DMS53 treated with DMSO at 0.1 percent for 48 hours (cell line): ENCODE results near the gene PROX1.

Source experiments
- DNase-seq: peaks from one replicate; lab custom pipeline; 2025; ENCODE audit not compliant: unreplicated experiment; lab: John Stamatoyannopoulos, UW

The PROX1 gene

DNA sequence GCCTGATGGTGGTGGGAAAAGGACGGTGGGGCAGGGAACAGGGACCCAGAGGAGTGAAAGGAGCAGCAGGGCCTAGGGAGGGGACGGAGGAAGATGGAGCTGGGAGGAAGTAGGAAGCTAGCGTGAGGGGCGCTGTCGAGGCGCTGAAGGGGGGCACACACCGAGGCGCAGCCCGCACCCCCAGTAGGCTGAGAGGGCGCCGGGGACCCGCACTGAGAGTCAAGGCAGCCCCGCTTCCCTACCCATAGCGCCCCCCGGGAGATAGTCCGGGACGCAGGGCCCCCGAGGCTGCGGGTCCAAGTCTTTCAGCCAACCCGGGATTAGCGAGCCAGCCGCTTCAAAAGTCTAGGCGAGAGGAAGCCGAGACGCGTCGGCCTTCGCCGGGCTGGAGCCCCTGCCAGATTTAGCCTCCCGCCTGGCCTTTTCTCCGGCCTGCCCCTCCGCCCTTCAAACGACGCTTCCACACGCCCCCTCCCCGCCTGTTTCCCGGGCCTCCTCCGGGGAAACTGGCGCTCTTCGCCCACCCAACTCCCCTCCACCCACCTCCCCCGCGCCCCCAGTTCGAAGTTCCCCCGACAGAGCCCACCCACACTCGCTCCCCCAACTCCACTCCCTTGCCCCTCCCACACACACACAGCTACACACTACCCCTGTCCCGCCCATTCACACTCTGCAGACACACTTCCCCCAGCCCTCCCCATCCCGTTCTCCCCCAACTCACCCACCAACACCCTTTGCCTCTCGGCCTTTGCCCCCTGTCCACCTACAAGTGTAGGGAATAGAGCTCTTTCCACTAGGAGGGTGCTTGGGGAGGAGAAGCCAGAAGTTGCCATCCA lies 7.8 kb upstream of the PROX1 start:
- no peak for DNase-seq

DNA sequence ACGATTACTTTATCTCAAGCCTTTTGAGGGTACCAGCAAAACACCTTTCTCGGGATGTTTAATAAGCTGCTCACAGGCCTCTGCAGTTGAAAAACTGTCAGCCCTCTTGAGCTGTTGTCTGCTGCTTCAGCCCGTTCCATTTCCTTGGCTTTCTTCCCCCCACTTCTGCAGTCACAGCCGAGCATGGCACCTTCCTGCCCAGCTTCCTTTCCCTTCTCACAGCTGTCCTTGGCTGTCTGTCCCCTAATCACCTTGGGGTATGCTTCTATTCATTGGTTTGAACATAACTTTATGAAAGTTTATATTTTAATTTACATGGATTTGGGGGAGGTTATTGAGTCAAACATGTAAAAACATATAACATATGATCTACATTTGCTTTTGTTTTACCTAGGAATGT lies 6.9 kb upstream of the PROX1 start:
- no peak for DNase-seq

DNA sequence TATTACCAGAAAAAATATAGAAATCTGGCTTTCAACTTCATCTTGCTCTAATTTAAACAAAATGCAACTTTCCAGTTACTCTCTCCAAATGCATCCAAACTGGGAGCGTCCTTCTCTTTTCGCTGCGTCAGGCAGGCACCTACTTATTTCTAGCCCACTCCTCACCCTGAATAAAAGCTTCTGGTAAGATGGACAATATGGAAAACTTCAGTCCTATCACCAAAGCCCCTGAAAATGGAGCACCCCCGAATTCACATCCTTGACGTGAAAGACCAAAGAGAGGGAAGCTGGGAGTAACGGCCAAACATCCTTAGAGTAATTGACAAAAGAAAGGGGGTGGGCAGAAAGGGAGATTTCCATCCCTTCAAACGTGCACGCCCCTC lies 5.5 kb upstream of the PROX1 start:
- DNase-seq: no peak

DNA sequence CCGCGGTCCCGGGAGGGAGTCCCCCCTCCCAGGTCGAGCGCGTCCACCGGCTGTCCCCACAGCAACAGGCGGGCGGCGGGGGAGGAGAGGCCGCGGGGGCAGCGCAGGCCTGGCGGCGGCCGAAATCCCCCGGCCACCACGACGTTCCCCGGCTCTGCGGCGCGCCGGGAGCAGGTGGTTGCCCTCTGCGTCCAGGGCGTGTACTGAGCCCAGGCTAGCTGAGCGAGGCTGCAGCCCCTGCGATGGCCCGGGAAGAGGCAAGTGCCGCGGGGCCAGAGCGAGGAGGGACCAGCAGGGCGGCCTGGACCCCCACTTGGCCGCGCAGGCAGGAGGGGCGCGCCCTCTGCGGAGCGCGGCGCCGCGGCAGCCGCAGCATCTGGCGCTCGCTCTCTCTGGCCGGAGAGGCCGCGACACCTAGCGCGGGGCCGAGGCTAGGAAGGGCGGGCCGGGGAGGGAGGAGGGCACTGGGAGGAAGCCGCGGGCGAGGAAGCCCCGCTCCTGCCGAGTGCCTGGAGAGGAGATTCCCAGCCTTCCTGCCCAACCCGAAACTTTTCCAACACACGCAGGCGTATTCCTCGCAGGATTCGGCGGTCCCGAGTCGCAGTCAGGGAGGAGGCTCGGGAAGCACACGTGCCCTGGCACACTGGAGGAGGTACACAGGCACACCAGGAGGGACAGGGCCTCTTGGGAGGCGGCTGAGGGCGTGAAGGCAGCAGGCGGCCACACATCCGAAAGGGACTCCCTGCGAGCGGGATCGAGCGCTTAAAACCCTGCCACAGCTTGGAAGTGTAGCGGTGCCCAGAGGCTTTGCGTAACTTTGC lies 4.9 kb upstream of the PROX1 start:
- peak; percentile 72 for DNase-seq

DNA sequence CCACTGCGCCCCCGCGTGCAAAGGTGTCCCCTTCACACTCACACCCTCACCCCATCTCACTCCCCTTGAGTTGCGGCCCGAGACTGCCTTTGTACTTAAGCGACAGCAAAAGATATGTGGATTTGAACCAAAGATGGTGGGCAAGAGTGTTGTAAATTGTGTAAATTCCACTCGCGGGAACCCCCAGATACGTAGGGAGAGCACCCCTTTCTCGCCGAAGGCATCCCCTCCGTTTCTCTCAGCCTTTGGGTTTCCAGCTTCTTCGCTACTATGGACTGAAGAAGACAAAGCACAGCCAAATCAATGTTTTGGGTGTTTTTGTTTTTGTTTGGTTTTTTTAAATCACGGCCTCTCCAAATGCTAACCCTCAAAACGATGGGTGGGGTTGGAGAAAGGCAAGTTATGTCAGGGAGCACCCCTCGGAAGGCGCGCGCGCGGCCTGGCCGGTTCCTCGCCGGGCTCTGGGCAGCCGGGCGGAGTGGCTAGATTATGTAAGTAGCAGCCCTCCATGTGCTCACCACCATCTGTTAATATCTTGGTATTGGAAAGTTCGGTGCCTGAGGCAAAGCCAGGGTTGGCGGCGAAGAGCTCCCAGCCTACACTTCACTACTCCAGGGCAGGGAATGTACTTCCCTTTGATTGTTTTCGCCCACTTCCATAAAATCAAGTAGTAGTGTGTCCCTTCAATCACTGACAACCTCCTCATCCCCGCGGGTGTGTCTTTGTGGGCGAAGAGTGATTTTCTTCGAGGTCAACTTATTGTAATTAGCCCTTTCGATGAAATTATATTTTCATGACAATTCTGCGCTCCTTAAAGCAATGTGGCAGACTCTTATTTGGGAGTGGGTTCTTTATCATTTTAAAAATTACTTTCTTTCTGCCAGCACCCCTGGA lies 4.0 kb upstream of the PROX1 start:
- peak; percentile 36 for DNase-seq

DNA sequence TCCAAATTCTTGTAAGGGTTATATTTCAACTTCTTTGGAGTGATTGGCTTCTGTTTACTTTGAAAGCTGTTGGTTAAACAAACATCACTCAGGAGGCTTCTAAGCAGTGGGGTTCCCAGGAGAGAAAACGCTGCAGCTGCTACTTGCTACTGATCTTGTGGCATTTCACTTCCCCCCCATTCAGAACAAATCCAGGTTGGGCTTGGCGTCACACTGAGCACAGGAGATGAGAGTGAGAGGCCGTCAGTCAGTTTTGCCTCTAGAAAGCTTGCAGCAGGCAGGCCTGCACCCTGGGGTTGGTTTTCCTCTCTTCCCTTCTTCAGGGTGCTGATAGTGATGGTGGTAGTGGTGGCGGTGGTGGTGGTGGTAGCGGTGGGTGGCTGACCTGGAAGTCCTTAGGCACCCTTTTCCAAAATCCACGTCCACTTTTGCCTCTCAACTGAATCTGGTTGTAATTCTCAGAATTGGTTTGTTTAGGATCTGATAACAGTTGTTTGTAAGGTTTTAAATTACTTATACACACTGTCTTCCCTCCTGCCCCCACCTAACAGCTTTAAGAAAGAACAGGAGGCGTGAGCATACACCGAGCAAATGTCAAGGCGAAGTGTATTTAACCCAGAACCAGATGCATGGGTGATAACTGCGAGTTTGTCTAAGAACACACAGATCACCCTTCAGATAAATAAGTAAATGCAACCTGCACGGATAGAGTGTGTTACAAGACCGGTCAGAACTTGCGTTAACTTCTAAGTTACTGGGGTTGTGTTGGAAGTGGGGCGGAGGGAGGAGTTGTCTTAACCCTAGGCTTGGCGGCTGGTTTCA lies 3.2 kb upstream of the PROX1 start:
- DNase-seq: peak; percentile 69

DNA sequence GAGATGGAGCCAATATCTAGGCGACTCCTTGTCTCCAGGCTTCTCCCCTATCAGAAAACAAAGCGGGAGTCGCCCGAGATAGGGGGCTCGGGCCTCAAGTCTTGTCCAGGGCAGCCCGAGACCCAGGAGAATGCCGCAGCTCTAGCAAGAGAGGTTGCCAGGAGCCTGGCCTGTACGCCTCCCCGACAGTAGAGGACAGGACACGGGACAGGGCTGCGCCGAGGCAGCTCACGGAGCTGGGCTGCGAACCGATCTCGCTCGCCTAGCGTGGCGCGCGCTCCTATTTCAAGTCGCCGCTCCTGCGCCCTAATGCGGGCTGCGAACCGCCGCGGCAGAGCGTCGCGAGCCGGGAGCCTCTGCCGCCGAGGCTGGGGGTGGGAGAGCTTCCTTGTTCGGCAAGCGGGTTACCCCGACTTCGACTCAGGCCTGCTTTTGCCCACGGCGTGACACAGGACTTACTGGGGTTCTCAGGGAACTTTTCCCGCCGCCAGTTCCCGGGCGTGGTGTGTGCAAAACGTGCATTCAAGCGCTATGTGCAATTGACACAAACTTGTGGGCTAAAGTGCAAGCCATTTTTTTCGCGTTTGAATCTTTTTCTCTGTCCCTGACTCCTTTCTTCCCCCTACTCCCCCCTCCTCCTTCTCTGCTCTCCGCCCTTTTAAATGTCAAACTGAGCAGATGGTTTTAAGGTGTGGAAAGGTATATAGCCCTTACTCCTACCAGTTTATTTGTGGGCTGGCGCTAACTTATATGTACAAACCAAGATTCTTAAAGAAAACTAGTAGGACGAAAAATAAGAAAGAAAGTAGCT lies 2.4 kb upstream of the PROX1 start:
- DNase-seq: no peak

DNA sequence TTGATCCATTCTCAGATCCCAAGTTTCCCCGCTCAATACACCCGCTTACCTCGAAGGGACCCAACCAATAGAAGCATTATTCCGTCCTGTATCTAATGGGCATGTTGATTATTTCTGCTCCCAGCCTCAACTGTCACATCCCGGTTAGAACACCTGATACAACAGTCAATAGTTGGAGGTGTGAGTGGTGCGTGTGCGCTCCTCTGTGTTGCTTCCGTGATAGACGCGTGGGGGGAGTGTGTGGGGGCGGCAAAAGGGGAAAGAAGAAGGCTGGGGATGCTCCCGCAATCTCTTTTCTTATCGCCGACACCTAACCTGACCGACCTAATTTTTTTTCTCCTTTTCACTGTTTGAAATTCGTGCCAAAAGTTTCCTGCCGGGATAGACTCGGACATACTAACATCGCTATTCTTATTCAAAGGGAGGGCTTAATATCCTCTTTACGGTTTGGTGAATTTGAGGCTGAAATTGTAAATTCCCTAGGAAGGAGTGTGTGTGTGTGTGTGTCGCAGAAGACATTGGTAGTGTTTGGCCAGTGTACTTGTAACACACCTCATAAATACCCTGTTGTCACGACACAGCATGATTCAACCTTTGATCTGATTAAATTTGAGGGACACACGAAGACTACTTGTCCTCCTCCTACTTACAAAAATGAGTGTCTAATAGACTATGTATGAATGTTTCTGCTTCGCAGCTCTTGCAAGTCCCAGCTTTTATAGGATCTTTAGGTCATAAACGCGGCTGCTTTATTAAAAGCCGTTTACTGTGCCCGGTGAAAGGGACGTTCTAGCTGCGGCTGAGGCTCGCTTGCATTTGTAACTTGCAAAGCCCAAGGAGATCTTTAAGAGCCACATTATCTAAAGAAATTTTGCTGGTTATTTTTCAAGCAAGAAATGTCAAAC lies 1.5 kb upstream of the PROX1 start:
- no peak for DNase-seq

DNA sequence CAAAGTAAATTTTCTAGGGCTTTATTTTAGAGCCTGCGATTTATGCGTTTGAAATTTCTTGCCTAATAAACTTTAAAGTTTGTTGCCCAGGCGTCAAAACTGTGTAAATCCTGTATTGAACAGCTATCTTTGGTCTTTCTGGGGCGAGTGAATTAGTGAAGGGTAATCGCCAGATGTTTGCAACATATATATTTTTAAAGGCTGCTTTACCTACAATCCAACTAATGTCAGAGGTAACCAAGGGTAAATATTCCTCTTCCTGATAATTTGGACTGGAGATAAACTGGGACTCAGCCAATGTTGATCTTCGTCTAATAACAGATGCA lies 885 bp upstream of the PROX1 start:
- peak; percentile 24 for DNase-seq

DNA sequence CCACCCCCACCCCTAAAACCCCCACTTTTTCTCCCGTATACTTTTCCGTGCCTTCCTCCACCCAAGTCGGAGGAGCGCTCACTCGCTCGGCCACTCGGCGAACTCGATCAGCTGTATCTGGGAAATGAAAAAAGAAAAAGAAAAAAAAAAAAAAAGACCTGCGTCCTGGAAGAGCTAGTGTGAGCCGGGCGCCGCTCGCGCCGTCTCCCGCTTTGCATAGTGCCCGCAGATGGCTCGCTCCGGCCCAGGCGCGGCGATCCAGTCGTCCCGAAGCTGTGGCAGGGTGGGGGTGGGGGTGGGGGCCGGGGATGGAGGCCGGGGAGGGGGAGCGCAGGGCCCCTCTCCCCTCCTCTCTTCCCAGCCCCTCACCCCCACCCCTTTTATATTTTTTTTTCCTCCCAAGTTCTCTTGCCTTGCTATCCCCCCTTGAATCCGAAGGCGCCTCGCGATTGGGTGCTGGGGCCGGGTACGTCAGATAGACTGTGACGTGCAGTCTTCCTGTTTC lies 299 bp upstream of the PROX1 start:
- peak; percentile 74 for DNase-seq

DNA sequence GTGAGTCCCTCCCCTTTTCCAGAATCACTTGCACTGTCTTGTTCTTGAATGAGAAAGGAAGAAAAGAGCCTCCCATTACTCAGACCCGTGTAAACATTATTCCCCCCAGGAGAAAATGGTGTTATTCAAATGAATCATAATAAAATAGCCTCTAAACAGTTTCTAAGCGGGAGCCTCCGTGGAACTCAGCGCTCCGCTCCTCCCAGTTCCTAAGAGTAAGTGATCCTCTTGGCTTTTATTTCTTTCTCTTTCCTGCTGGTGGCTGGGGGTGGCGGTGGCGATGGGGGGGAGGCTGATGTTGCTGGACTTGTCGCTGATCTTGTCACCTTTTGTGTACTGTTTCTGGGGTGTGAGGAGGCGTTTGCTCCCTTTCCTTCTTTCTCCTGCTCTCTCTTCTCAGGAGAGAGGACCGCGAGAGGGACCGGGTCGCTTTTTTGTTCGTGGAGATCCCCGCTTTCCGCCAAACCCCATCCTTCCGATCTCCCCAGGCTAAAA lies 781 bp downstream of the PROX1 start:
- peak; percentile 64 for DNase-seq

DNA sequence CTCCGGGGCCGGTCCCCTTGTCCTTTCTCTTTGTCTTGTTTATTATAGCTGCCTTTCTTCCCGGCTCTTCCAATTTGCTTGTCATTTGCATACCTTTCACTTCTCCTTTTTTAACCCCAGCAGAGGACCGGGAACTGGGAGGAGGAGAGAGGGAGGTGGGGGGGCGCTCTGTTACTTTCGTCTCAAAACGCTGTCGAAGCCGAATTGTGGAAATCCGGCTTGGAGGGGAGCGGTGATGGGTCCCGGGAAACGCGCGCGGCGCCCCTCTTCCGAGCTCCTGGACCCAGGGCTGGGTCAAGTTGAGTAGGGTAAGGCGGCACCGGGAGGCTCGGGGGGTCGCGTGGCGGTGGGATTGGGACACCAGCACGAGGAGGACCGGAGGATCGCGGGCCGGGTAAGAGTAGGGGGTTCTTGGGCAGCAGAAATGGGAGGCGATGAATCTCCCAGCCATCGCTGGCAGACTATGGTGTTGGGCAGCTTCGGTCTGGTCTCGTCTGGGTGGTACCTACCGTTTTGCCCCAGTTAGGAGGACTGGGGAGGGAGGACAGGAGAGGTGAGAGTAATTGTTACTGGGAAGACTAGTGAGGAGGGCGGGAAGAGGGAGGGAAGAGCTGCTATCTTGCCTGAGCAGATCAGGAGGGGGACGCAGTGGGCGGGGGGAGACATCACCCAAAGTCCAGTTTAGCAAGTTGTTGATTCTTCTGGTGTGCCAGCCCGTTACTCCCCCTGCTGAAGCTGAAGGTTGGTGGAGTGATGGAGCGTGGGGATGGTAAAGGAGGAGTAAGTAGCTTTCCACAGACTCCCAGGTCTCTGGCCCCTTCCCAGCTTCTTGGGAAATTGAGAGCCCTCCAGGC lies 1.5 kb downstream of the PROX1 start:
- DNase-seq: peak; percentile 71

DNA sequence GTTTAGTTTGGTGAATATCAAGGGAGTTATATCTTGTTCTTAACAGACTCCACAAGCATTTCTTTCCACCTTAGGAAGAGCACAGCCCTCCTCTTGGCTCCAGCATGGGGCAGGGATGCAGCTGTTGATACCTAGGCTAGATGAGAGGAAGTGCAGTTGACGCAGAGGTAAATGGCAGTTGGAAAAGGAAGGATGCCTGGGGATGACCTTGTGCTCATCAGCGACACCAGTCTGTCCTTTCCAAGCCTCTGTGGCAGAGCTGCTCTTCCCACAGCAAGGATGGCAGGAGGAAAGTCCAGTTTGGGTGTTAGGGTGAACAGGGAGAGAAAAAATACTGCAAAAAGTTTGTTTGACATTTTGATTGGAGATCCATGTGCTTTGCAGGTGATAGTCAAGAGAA lies 6.2 kb downstream of the PROX1 start:
- no peak for DNase-seq

DNA sequence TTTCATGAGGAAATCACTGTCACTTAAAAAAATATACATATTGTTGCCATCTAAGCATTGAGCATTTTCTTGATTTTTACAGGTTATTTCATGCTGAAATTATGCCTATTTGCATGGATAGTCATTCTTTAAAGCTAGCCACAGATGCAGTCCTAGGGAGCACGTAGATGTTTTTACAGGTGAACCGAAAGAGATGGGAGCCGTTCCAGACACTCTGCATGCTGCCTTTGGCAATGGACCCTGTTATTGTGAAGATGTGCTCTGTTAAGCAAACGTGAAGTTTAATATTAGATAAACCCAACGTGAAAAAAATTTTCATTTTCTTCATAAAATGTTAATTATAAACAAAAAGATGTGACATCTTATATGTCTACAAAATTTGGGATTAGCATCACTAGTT lies 7.1 kb downstream of the PROX1 start:
- DNase-seq: no peak

DNA sequence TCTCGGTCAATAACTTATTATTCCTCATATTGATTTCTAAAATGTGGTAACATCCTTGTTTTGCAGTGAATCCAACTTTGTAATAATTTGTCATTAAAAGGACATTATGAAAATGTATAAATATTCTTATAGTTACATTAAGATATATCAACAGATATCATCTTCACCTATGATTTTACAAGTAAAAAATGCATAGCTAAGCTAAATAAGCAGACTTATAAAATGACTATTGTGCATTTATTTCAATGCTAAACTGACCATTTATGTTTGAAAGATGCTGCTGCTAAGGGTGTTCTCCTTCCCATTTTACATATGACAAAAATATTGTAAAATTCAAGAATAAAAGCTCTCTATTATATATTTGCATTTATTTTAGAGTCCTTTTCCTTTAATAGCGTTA lies 7.8 kb downstream of the PROX1 start:
- DNase-seq: no peak

DNA sequence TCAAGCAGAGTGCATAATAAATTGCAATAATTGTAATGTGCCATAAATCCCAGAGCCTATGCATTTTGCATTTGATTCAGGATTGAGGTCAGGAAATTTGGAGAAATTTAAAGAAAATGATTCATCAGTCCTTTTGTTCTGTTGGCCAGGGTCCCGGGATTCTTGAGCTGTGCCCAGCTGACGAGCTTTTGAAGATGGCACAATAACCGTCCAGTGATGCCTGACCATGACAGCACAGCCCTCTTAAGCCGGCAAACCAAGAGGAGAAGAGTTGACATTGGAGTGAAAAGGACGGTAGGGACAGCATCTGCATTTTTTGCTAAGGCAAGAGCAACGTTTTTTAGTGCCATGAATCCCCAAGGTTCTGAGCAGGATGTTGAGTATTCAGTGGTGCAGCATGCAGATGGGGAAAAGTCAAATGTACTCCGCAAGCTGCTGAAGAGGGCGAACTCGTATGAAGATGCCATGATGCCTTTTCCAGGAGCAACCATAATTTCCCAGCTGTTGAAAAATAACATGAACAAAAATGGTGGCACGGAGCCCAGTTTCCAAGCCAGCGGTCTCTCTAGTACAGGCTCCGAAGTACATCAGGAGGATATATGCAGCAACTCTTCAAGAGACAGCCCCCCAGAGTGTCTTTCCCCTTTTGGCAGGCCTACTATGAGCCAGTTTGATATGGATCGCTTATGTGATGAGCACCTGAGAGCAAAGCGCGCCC lies 8.7 kb downstream of the PROX1 start:
- DNase-seq: no peak
